Upper lobe of left lung (tissue), 6 donors: ENCODE measurements around the gene SRCIN1. TPM values are rescaled to one million over a fixed set of nuclear protein-coding genes. Genes with fewer than 3 reads are reported as not detected.

ENCODE experiments used
- ATAC-seq, 2 donors: fragments of 200-7000 bp; cut with Tn5 transposase; one replicate each; pipeline ENCODE4 v1.9.1; 2022; ENCODE audit warnings: mild to moderate bottlenecking in 2 of 2, moderate library complexity in 2 of 2; ENCODE audit not compliant: low FRiP score in 2 of 2
- DNase-seq, 2 donors: peaks; one replicate each; pipeline ENCODE4 v3.0.0-alpha.2; 2019 to 2020
- H3K27ac ChIP-seq, 4 donors: fragments of 200-600 bp; sonication (generic); one replicate each; pipeline ENCODE4 v1.5.1; 2016 to 2019
- H3K27me3 ChIP-seq, 4 donors: fragments of 200-600 bp; sonication (generic); one replicate each; pipeline ENCODE4 v1.5.1; 2017 to 2019
- H3K36me3 ChIP-seq, 4 donors: fragments of 200-600 bp; sonication (generic); one replicate each; pipeline ENCODE4 v1.5.1; 2016 to 2019
- H3K4me1 ChIP-seq, 4 donors: fragments of 200-600 bp; sonication (generic); one replicate each; pipeline ENCODE4 v1.5.1; 2018 to 2019
- H3K4me3 ChIP-seq, 4 donors: fragments of 200-600 bp; sonication (generic); one replicate each; pipeline ENCODE4 v1.5.1; 2017 to 2019; ENCODE audit warnings: mild to moderate bottlenecking in 2 of 4, moderate library complexity in 1 of 4
- H3K9me3 ChIP-seq, 4 donors: fragments of 200-600 bp; sonication (generic); one replicate each; pipeline ENCODE4 v1.5.1; 2018 to 2019
- CTCF ChIP-seq, 6 experiments: fragments of 450-650 bp in 4 of 6; fragments of 200-600 bp in 2 of 6; sonication (generic) in 2 of 6; IDR thresholded peaks; one replicate each; pipeline ENCODE4 v1.5.1; 2016 to 2019; ENCODE audit warnings: antibody characterized with exemption in 6 of 6
- EP300 ChIP-seq, 4 donors: sonication (generic); formaldehyde crosslinking; IDR thresholded peaks; one replicate each; pipeline ENCODE4 v1.5.1; 2017; ENCODE audit warnings: antibody characterized with exemption in 4 of 4, control low read depth in 2 of 4
- POLR2A ChIP-seq, 4 donors: fragments of 450-650 bp; IDR thresholded peaks; one replicate each; pipeline ENCODE4 v1.5.1; 2016 to 2017; ENCODE audit warnings: antibody characterized with exemption in 4 of 4, mild to moderate bottlenecking in 2 of 4
- POLR2AphosphoS5 ChIP-seq, 2 donors: sonication (generic); formaldehyde crosslinking; IDR thresholded peaks; one replicate each; pipeline ENCODE4 v1.5.1; 2017; ENCODE audit warnings: antibody characterized with exemption in 2 of 2
- WGBS, 2 donors: methylation state at CpG; one replicate each; pipeline ENCODE4 v1.1.5; 2017 to 2018; 5-methylcytosine and 5-hydroxymethylcytosine counted together
- total RNA-seq, 6 donors: library from RNA; depleted of rRNA in 4 of 6; stranded (reverse); fragments of >200 nt in 4 of 6; gene quantifications; one replicate each; pipeline versions ENCODE4 v1.1.0 to v1.2.1, GENCODE V29; 2016 to 2021
- donor health status: DM: no; HTN: no; CAD: no; lungs with moderate emphysema.
- donor health status: DM: no; HTN: yes; CAD: no; lungs with severe emphysema.

SRCIN1 gene
- total RNA-seq, 6 donors from 2014 or later = 1.6 to 16.6 (median 5.6) TPM

DNA sequence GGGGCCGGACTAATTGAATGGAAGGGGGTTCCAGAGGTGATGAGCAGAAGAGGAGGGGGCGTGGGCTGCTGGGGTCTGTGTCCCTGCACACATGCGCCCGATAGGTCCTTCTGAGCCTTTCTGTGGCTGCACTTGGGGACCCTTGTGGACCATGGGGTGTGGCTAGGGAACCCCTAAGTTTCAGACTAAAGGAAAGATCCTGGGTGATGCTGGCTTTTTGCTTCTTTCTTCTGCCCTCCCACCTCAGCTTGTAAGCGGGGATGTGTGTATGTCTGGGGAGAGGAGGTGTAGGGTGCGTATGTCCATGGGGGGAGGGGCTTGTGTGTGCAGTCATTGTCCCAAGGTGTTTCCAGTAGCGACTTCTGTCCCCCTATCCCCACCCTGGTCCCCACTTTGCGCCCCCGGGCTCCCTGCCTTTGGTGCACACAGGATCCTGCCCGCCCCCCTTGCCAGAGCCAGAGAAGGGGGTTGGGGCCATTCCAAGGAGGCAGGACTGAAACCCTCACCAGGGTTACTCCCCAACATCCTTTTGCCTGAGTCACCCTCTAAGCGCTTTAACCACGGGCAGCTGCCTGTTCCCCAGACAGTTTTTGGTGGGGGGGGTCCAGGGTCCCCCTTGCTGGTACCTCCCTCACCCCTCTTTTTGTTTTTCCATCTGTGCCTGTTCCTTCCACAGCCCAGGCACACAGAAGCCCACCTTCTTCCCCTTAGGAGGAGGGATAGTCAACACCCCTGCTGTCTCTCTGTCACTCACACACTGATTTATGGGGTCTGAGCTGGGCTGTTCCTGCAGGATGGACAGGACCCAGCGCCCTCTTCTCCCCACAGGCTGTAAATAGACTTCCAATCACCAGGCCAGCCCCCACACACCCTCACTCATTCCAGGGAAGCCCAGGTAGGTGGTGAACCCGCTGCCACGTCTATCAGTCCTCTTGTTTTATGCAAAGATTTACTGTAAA, 94.3 kb downstream of the SRCIN1 start:
- Histone ChIP-seq H3K27me3 (peaks cover 0 to 5% (median 2%) of the 10 kb centered on the region in 4 donors), H3K4me3 (no peak overlapping the region), H3K36me3 (peaks cover 0 to 32% (median 9%) of the 10 kb centered on the region in 4 donors), H3K27ac (no peak overlapping the region), H3K9me3 (no peaks in the 10 kb centered on the region), H3K4me1 (peaks cover 0 to 19% (median 5%) of the 10 kb centered on the region in 4 donors)
- ATAC-seq (no peak), DNase-seq (no peak)
- TF ChIP-seq CTCF (IDR thresholded peaks at IDR 0.05) (no peak), POLR2AphosphoS5 (IDR thresholded peaks at IDR 0.05) (no peak), EP300 (IDR thresholded peaks at IDR 0.05) (no peak), POLR2A (IDR thresholded peaks at IDR 0.05) (no peak)
- 79 to 83% methylated on average over 12 to 13 of the region's 15 CpGs for WGBS, 2 donors

DNA sequence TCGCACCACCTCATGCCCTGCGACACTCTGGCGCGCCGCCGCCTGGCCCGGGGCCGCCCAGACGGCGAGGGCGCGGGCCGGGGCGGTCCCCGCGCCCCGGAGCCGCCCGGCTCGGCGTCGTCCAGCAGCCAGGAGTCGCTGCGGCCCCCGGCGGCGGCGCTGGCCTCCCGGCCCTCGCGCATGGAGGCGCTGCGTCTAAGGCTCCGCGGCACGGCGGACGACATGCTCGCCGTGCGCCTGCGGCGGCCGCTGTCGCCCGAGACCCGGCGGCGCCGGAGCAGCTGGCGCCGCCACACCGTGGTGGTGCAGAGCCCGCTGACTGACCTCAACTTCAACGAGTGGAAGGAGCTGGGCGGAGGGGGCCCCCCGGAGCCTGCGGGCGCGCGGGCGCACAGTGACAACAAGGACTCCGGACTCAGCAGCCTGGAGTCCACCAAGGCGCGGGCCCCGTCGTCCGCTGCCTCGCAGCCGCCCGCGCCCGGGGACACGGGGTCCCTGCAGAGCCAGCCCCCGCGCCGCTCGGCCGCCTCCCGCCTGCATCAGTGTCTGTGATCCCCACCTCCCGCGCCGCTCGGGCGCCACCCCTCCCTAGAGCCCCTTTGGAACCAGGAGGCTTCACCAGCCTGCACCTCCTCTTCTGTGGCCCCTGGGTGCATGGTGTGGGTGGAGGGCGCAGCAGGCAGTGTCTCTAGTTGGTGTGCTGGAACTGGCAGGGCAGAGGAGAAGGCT, 95.2 kb downstream of the SRCIN1 start:
- Histone ChIP-seq H3K4me1 (peaks cover 0 to 19% (median 5%) of the 10 kb centered on the region in 4 donors), H3K9me3 (no peaks in the 10 kb centered on the region), H3K4me3 (peak overlapping the region in 2 of 4 donors; percentile 8 to 17), H3K27me3 (peaks cover 0 to 5% (median 2%) of the 10 kb centered on the region in 4 donors), H3K36me3 (peaks cover 0 to 40% (median 14%) of the 10 kb centered on the region in 4 donors), H3K27ac (no peak overlapping the region)
- 54 to 73% methylated on average over 19 to 70 of the region's 86 CpGs for WGBS, 2 donors
- DNase-seq = peak in 1 of 2 donors; percentile 87
- TF ChIP-seq EP300 (IDR thresholded peaks at IDR 0.05) = no peak
- no peak for TF ChIP-seq CTCF (IDR thresholded peaks at IDR 0.05)
- no peak for TF ChIP-seq POLR2A (IDR thresholded peaks at IDR 0.05)
- no peak for TF ChIP-seq POLR2AphosphoS5 (IDR thresholded peaks at IDR 0.05)
- peak in 1 of 2 donors; percentile 15 for ATAC-seq

- Histone ChIP-seq H3K4me3 (peak overlapping the region in 3 of 4 donors; percentile 8 to 17 (median 9)), H3K9me3 (no peaks in the 10 kb centered on the region), H3K36me3 (peaks cover 0 to 46% (median 15%) of the 10 kb centered on the region in 4 donors), H3K27me3 (peaks cover 0 to 5% (median 2%) of the 10 kb centered on the region in 4 donors), H3K27ac (no peak overlapping the region), H3K4me1 (peaks cover 0 to 19% (median 5%) of the 10 kb centered on the region in 4 donors)
- ATAC-seq (peak in 1 of 2 donors; percentile 19), DNase-seq (peak in 1 of 2 donors; percentile 85)
- WGBS, 2 donors = 46 to 58% methylated on average over 27 to 46 of the region's 80 CpGs
- TF ChIP-seq POLR2A (IDR thresholded peaks at IDR 0.05) (no peak), EP300 (IDR thresholded peaks at IDR 0.05) (no peak), POLR2AphosphoS5 (IDR thresholded peaks at IDR 0.05) (no peak), CTCF (IDR thresholded peaks at IDR 0.05) (no peak)
These were observed 95.9 kb downstream of the SRCIN1 start for GRCh38 chr17:38509772-38510420.

DNA sequence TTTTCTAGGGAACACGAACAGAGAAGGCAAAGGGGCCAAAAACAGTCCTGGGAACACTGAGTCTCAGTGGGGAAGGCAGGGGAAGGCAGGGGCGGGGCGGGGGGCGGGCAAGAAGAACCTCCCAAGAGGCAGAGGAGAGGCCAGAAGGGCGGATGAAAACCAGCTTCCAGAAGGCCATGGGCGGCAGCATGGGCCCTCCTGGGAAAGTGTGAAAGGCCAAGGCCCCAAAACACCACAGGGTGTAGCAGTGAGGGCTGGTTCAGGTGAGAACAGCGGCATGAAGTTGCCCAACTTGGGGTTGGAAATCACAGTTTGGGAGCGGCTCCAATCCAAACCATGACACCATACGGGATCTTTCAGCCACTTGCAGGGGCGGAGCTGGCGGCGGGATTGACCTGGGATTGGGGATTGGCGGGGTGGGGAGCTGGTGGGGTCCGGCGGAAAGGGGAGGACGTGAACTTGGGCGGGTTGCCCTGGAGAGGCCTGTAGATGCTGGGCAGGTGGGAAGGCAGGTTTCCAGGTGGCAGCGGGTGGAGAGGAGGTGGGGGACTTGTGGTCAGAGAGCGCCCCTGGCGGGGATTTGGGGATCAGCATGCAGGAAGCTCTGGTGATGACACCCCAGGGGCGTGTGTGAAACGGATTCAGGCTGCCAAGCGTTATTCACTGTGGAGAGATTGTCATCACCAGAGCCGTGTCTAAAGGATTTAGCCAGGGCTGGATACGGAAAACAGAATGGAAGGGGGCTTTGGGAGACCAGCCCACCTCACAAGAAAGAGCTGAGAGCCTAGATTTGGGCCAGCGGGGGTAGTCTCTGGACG, 96.6 kb downstream of the SRCIN1 start:
- Histone ChIP-seq H3K9me3 (no peaks in the 10 kb centered on the region), H3K27me3 (peaks cover 0 to 5% (median 2%) of the 10 kb centered on the region in 4 donors), H3K4me1 (peaks cover 0 to 19% (median 5%) of the 10 kb centered on the region in 4 donors), H3K27ac (no peak overlapping the region), H3K36me3 (peaks cover 0 to 52% (median 20%) of the 10 kb centered on the region in 4 donors), H3K4me3 (peak overlapping the region in 3 of 4 donors; percentile 8 to 17 (median 9))
- ATAC-seq (peak; percentile 69 to 74), DNase-seq (peak in 1 of 2 donors; percentile 48)
- WGBS, 2 donors = 69 to 72% methylated on average over 27 of the region's 27 CpGs
- peak; percentile 36 to 56 (median 50) for TF ChIP-seq CTCF (IDR thresholded peaks at IDR 0.05)
- TF ChIP-seq POLR2A (IDR thresholded peaks at IDR 0.05) = no peak
